GM18526 (cell line): ENCODE results near the gene NOB1.

Experiments
- POLR2A ChIP-seq: IDR thresholded peaks from 3 replicates; pipeline ENCODE4 v1.6.1; 2011; ENCODE audit not compliant: insufficient read length; ENCODE audit errors: extremely low read depth

NOB1 gene

GRCh38 chr16:69726313-69727060 is 28.2 kb downstream of the NOB1 start, which contains the start of gene NQO1:
Gene NQO1, minus strand, starts transcription at chr16:69726560. Its CDS starts 121 bp downstream, at chr16:69726439.
- peak; percentile 85 for TF ChIP-seq POLR2A

GRCh38 chr16:69725480-69726312 is 29.0 kb downstream of the NOB1 start:
- no peak for TF ChIP-seq POLR2A

GRCh38 chr16:69724981-69725479 is 29.7 kb downstream of the NOB1 start:
- TF ChIP-seq POLR2A = no peak

GRCh38 chr16:69724414-69724873 is 30.3 kb downstream of the NOB1 start:
- TF ChIP-seq POLR2A = no peak

- no peak for TF ChIP-seq POLR2A
These were observed 33.2 kb downstream of the NOB1 start for GRCh38 chr16:69721441-69721957.

GRCh38 chr16:69720822-69721430 is 33.8 kb downstream of the NOB1 start:
- TF ChIP-seq POLR2A = no peak

GRCh38 chr16:69718111-69718764 is 36.5 kb downstream of the NOB1 start:
- TF ChIP-seq POLR2A = no peak

GRCh38 chr16:69717066-69717465 is 37.7 kb downstream of the NOB1 start:
- no peak for TF ChIP-seq POLR2A

- TF ChIP-seq POLR2A = no peak
These were observed 41.7 kb downstream of the NOB1 start for GRCh38 chr16:69712914-69713581.

- no peak for TF ChIP-seq POLR2A
These were observed 42.4 kb downstream of the NOB1 start for GRCh38 chr16:69712277-69712676.

- TF ChIP-seq POLR2A = no peak
These were observed 43.5 kb downstream of the NOB1 start for GRCh38 chr16:69711115-69711740.

- TF ChIP-seq POLR2A = no peak
These were observed 45.2 kb downstream of the NOB1 start for GRCh38 chr16:69709456-69710084.
